ENCODE measurements around the gene COX17.

Gene COX17

DNA sequence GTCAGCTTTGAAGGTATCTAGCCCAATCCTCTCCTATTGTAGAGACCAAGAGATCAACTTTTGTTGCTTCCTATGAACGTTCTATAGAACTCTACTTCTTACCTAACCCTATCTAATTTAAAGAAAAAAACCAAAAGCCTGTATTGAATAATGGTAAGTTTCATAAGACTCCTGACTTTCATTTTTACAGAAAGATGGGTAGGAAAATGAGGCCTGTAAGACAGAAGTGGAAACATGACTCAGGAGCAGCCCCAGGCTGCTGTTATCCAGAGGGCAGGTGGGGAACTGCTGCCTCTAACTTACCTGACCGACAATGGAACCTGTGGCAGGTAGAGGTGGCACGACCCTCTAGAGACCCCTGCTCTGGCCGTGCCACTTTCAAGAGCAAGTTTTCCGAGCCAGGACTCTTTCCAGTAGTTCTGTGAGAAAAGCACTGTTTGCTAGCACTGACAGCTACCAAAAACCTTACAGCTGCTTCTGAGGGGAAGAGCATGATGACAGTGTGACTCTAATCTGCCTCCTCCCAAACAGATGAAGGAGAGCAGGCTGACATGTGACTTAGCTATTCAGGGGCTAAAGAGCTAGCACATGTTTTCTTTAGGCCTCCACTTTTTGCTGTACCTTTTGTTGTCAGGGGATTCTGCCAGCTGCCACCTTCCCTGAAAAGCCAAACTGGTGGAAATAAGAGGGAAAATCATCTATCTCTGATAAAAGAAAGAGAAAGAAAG, 34.3 kb downstream of the COX17 start:
- no peak for DNase-seq

DNA sequence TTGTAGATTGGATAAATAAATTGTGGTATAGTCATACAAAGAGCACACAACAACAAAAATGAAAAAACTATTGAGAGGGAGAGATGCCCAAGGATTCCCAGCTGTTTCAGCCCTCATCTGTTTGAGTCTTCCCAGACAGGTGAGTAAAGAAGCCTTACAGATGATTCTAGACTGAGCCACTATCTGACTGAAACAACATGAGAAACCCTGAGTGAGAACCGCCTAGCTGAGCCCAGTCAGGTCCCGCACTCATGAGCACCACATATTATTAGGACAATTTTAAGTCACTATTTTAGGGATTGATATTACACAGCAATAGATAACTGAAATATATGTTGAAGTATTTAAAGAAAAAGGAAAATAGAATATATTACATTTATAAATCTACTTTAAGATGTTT, 35.8 kb downstream of the COX17 start:
- no peak for DNase-seq

- DNase-seq = no peak
These were observed 37.5 kb downstream of the COX17 start for GRCh38 chr3:119639494-119640350.

DNA sequence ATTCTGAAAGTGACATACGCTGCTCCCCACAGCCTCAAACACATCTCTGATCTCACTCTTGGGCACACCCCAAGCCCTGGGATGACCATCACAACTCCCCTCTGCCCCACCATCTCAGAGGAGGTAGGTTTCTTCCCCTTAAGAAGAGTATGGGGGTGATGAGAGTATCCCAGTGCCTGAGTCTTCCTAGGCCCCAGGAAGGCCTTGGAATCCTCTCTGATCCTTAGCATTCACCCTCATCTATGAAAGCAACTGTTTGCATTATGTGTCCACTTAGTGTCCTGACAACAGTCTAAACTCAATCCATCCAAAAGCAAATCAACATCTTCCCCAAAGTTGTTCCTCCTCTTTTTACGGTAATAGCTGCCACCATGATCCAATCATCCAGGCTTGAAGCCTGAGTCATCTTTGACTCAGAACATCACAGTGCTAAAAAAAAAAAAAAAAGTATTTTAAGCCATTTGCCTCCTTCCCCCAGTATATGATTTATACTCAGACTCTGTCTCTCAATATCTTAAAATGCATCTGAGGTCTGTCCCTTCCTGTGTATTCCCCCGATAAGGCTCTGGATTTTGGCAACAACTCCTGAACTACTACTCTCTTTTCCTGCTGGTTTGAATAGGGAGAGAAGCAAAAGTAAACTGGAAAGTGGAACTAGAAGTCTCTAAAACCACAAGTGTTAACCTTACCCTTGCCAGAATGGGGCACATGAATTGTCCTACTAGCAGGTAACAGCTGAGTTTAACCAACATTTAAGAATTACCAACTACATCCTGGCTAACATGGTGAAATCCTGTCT, 39.3 kb downstream of the COX17 start:
- DNase-seq = no peak

GRCh38 chr3:119636891-119637611, 40.2 kb downstream of the COX17 start:
- DNase-seq = no peak

DNA sequence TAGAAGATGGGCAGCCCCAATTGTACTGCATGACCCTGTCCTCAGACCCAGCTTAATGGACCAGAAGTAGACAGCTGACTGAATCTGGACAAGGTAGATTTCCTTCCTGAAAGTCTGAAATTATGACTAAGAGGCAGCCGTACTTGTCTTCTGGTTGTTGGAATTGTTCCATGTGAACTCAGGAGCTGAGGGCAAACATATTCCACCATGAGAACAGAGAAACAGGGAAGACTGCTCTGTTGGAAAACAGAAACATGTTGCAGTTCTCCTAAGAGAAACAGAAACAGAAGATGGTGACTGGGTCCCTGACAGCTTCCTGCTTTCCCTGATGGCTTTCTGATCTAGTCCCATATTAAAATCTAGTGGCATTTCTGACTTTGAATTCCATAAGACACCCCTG, 41.0 kb downstream of the COX17 start:
- no peak for DNase-seq

DNA sequence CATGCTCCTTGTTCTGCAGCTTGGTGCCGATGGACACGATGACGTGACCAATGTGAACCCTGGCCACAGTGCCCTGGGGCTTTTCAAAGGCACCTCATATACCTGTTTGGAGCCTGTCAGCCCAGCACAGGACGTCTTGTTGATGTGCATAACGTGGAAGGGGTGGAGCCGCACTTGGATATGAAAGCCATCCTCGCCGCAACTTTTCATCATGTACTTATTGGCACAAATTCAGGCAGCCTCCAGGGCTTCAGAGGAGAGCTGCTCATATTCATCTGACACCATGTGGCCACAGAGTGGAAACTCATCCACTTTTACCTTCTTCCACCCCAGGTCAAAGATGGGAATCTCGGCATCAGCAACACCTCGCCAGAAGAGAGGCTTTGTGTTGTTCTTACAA, 41.5 kb downstream of the COX17 start:
- DNase-seq = no peak

GRCh38 chr3:119632829-119633228, 44.4 kb downstream of the COX17 start:
- DNase-seq = no peak

DNA sequence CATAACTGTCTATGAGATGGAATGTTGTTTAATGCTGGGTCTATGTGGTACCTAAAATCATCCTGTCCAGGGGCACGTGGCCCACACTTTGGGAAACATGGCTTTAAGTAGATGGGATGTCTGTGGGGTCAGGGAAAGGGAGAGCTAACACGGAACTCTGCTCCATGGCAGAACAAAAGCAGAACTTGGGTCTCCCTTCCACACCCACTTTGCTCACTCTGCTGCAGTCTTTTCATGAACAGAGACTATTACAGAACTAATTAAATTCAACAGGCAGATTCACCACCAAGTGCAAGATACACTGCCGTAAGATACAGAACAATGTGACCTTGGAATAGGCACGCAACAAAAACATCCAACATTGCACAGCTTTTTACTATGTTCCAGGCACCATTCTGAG, 45.0 kb downstream of the COX17 start:
- DNase-seq = no peak

DNA sequence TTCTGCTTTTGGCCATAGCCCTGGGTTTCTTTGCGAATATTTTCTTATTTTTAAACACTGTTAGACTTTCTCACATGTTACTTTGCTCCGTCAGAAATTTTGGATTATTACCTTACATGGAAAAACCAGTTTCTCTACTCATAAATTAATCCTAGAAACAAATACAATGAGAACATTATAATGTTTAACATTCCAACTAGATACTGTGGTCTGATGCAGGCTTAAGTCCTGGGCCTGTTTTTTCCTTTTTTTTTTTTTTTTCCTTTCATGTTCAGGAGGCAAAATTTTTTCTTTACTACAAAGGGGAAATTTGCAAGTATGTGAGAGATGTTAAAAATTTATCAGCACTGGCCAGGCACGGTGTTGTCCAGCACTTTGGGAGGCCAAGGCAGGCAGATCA, 45.7 kb downstream of the COX17 start:
- no peak for DNase-seq

- no peak for DNase-seq
These were observed 46.3 kb downstream of the COX17 start for GRCh38 chr3:119630880-119631329.

- DNase-seq = no peak
These were observed 46.9 kb downstream of the COX17 start for GRCh38 chr3:119630128-119630879.

DNA sequence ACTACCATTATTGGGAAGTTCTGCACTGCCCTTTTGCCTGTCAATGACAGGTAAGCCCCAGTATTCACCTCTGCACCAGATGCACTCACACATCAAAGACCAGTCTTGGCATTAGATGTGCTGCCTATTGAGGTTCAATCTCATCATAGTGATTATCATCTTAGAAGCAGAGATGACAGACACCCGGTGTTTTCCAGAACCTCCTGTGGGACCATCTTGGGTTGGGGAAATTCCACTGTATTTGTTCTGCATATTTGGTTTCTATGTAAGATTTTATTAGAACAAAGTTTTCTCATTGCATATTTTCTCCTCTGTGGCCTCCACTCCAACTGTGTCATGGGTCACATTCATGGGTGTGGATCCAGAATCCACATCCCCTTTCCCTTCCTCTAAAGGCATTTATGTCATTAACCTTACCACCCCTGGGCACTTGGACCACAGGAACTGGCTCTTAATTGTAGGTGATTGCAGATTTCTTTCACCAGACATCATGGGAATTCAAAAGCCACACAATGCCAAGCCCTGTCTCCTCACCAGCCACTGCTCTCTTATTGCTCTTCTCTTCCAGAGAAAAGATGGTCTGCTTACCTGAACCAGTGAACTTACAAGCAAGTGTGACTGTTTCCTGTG, 48.3 kb downstream of the COX17 start:
- no peak for DNase-seq

GRCh38 chr3:119628390-119628789, 48.8 kb downstream of the COX17 start:
- DNase-seq = no peak

DNA sequence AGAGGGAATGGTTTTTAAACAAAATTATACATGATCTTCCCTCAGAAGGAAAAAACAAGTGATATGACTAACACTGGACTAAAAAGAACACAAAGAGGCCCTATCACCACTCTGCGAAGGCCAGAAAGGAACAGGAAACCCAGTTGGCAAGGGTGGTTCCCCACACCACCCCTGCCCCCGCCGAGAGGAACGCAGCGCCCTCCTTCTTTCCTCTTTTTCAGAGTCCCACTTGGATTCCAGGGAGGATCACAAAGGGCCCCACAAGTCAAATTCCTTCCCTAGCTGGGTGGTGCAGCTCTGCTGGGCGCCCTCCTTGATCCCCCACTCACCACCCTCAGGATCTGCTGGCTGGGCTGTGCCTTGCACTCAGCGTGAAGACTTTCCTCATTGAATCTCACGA, 49.7 kb downstream of the COX17 start:
- DNase-seq = no peak

GRCh38 chr3:119626196-119626595, 51.0 kb downstream of the COX17 start:
- no peak for DNase-seq

GRCh38 chr3:119625451-119626153, 51.6 kb downstream of the COX17 start:
- DNase-seq = no peak

DNA sequence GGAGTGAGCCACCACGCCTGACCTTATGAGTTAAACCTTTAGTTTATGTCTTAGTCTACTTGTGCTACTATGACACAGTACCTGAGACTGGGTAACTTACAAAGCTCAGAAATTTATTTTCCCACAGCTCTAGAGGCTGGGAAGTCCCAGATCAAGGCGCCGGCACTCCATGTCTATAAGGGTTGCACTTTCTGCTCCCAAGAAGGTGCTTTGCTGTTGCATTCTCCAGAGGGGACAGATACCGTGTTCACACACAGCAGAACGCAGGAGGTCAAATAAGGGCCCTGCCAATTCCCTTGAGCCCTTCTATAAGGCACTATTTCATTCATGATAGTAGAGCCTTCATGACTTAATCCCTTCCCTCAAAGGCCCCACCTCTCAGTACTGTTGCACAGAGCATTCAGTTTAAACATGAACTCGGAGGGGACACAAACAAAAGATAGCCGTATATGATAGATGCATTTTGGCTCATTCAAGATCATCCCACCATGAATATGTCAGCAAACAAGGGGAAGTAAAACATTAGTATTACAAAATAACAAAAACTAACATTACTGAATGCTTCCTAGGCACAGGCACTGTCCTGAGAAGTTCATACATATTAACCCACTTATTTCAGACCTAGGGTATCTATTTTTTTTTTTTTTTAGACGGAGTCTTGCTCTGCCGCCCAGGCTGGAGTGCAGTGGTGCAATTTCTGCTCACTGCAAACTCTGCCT, 53.0 kb downstream of the COX17 start:
- DNase-seq = no peak

GRCh38 chr3:119620899-119621298, 56.3 kb downstream of the COX17 start:
- DNase-seq = no peak

All from NCI-H1694 treated with DMSO at 0.1 percent for 48 hours (cell line).